Fibroblast of lung (primary cell): ENCODE measurements around the gene ABCA4. TPM values are rescaled to one million over a fixed set of nuclear protein-coding genes. Genes with fewer than 3 reads are reported as not detected.

ENCODE experiments used
- DNase-seq, 2 donors: peaks; one replicate each; pipeline versions ENCODE4 v3.0.0 to v3.0.0-alpha.2; 2010; ENCODE audit warnings: low read depth in 2 of 2
- H2AFZ ChIP-seq: 2 replicates; pipeline ENCODE4 v1.5.1; 2012; ENCODE audit warnings: low read length, control low read depth, inconsistent platforms
- H3K27ac ChIP-seq: 2 replicates; pipeline ENCODE4 v1.5.1; 2011; ENCODE audit warnings: low read length, control low read depth; ENCODE audit not compliant: insufficient read depth
- H3K27me3 ChIP-seq: 2 replicates; pipeline ENCODE4 v1.5.1; 2011; ENCODE audit warnings: mild to moderate bottlenecking, low read length; ENCODE audit not compliant: control insufficient read depth, insufficient read depth
- H3K36me3 ChIP-seq: 2 replicates; pipeline ENCODE4 v1.5.1; 2011; ENCODE audit warnings: low read length; ENCODE audit not compliant: control insufficient read depth, insufficient read depth
- H3K4me1 ChIP-seq: 2 replicates; pipeline ENCODE4 v1.5.1; 2011; ENCODE audit warnings: low read length; ENCODE audit not compliant: control insufficient read depth, insufficient read depth; ENCODE audit errors: extremely low read depth
- H3K4me2 ChIP-seq: 2 replicates; pipeline ENCODE4 v1.5.1; 2011; ENCODE audit warnings: low read length, control low read depth; ENCODE audit not compliant: insufficient read depth; ENCODE audit errors: extremely low read depth
- H3K4me3 ChIP-seq, 4 experiments: fragments of 200-600 bp in 1 of 4; sonication (generic) in 1 of 4; replicated peaks in 1 of 4; 2 replicates each; pipeline ENCODE4 v1.5.1; 2011 to 2016; ENCODE audit warnings: low read length in 4 of 4, low read depth in 3 of 4, mild to moderate bottlenecking in 3 of 4, control low read depth in 2 of 4, inconsistent platforms in 1 of 4, mixed read lengths in 1 of 4; ENCODE audit not compliant: insufficient read depth in 1 of 4; ENCODE audit errors: control extremely low read depth in 1 of 4
- H3K79me2 ChIP-seq: 2 replicates; pipeline ENCODE4 v1.5.1; 2012; ENCODE audit warnings: mild to moderate bottlenecking, low read length, inconsistent platforms; ENCODE audit not compliant: control insufficient read depth, insufficient read depth
- H3K9ac ChIP-seq: 2 replicates; pipeline ENCODE4 v1.5.1; 2011; ENCODE audit warnings: mild to moderate bottlenecking, low read length, control low read depth; ENCODE audit not compliant: insufficient read depth
- H3K9me3 ChIP-seq: 2 replicates; pipeline ENCODE4 v1.5.1; 2012; ENCODE audit warnings: low read depth, low read length; ENCODE audit not compliant: control insufficient read depth, insufficient read depth
- H4K20me1 ChIP-seq: 2 replicates; pipeline ENCODE4 v1.5.1; 2011; ENCODE audit warnings: low read length; ENCODE audit not compliant: control insufficient read depth, insufficient read depth; ENCODE audit errors: extremely low read depth
- CTCF ChIP-seq, 2 donors: IDR thresholded peaks in 1 of 2; conservative IDR thresholded peaks in 1 of 2; 1 replicate in 1 of 2; 2 replicates in 1 of 2; pipeline ENCODE4 v1.5.1; 2011 to 2012; ENCODE audit warnings: low read length in 2 of 2, control low read depth in 1 of 2, inconsistent platforms in 1 of 2, low read depth in 1 of 2, mild to moderate bottlenecking in 1 of 2
- EZH2 ChIP-seq: IDR thresholded peaks from 2 replicates; pipeline ENCODE4 v1.5.1; 2012; ENCODE audit warnings: low read length, control low read depth, mild to moderate bottlenecking; ENCODE audit errors: missing control alignments
- polyA plus RNA-seq, 2 donors: library from polyadenylated mRNA; depleted of rRNA in 1 of 2; stranded (reverse) in 1 of 2; unstranded in 1 of 2; fragments of >200 nt; gene quantifications; 2 replicates each; pipeline ENCODE4 v1.2.1, GENCODE V29; 2011 to 2012; ENCODE audit warnings: missing spikeins in 1 of 2
- total RNA-seq: library from RNA; depleted of rRNA; stranded (reverse); fragments of >200 nt; gene quantifications from 2 replicates; pipeline ENCODE4 v1.2.1, GENCODE V29; 2014

Gene ABCA4
- total and polyA plus RNA-seq, 2 donors (not counting 1 experiment from before 2014, with no cell fraction given) = 0.07 to 0.33 TPM

GRCh38 chr1:94006604-94007003 lies 114.3 kb downstream of the ABCA4 start:
- Histone ChIP-seq H3K36me3 (no peaks in the 10 kb centered on the region), H3K4me1 (no peaks in the 10 kb centered on the region), H4K20me1 (no peaks in the 10 kb centered on the region), H3K9me3 (no peaks in the 10 kb centered on the region), H3K4me3 (no peak overlapping the region), H3K27ac (no peak overlapping the region), H2AFZ (no peak overlapping the region), H3K9ac (no peak overlapping the region), H3K4me2 (no peak overlapping the region), H3K79me2 (no peaks in the 10 kb centered on the region), H3K27me3 (no peaks in the 10 kb centered on the region)
- no peak for TF ChIP-seq EZH2
- no peak for TF ChIP-seq CTCF (conservative IDR thresholded peaks at IDR 0.05 in 1 of 2, IDR thresholded peaks at IDR 0.05 in 1 of 2; ENCODE audit: low read depth in 1 of 2, low read length in 2 of 2)
- DNase-seq = no peak

- H3K4me1 ChIP-seq = no peaks in the 10 kb centered on the region
- no peaks in the 10 kb centered on the region for H3K36me3 ChIP-seq
- DNase-seq = peak in 1 of 2 donors; percentile 75
- no peak overlapping the region for H3K9ac ChIP-seq
- H3K9me3 ChIP-seq = no peaks in the 10 kb centered on the region
- no peak overlapping the region for H3K4me2 ChIP-seq
- H3K27ac ChIP-seq = no peak overlapping the region
- no peaks in the 10 kb centered on the region for H3K79me2 ChIP-seq
- H4K20me1 ChIP-seq = no peaks in the 10 kb centered on the region
- H2AFZ ChIP-seq = no peak overlapping the region
- TF ChIP-seq EZH2 = no peak
- no peak for TF ChIP-seq CTCF (conservative IDR thresholded peaks at IDR 0.05 in 1 of 2, IDR thresholded peaks at IDR 0.05 in 1 of 2; ENCODE audit: low read depth in 1 of 2, low read length in 2 of 2)
- no peak overlapping the region for H3K4me3 ChIP-seq
- no peaks in the 10 kb centered on the region for H3K27me3 ChIP-seq
Observed at GRCh38 chr1:94004924-94005323, 116.0 kb downstream of the ABCA4 start.

- H3K4me2 ChIP-seq = no peak overlapping the region
- DNase-seq = no peak
- no peaks in the 10 kb centered on the region for H4K20me1 ChIP-seq
- H3K79me2 ChIP-seq = no peaks in the 10 kb centered on the region
- no peaks in the 10 kb centered on the region for H3K27me3 ChIP-seq
- H3K4me3 ChIP-seq = no peak overlapping the region
- no peak overlapping the region for H3K9ac ChIP-seq
- no peak for TF ChIP-seq EZH2
- TF ChIP-seq CTCF (conservative IDR thresholded peaks at IDR 0.05 in 1 of 2, IDR thresholded peaks at IDR 0.05 in 1 of 2; ENCODE audit: low read depth in 1 of 2, low read length in 2 of 2) = no peak
- no peaks in the 10 kb centered on the region for H3K9me3 ChIP-seq
- H2AFZ ChIP-seq = no peak overlapping the region
- H3K27ac ChIP-seq = no peak overlapping the region
- H3K36me3 ChIP-seq = no peaks in the 10 kb centered on the region
- H3K4me1 ChIP-seq = no peaks in the 10 kb centered on the region
Observed at GRCh38 chr1:94002046-94002787, 118.7 kb downstream of the ABCA4 start.
